ENCODE measurements around the gene SELENON.

DNA sequence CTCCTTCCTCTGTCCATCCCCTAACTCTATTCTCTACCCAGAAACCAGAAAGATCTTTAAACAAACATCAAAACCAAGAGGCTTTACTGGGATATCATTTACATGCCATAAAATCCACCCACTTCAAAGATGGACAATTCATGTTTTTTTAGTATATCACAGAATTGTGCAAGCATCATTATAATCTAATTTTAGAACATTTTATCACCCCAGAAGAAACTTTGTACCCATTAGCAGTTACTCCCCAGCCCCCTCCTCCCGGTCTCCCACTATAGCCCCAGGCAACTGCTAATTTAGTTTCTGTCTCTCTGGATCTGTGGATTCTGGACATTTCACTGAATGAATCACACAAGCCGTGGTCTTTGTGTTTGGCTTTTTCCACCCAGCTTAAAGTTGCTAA is 4.8 kb upstream of the SELENON start:
- TF ChIP-seq, protein P1, sequence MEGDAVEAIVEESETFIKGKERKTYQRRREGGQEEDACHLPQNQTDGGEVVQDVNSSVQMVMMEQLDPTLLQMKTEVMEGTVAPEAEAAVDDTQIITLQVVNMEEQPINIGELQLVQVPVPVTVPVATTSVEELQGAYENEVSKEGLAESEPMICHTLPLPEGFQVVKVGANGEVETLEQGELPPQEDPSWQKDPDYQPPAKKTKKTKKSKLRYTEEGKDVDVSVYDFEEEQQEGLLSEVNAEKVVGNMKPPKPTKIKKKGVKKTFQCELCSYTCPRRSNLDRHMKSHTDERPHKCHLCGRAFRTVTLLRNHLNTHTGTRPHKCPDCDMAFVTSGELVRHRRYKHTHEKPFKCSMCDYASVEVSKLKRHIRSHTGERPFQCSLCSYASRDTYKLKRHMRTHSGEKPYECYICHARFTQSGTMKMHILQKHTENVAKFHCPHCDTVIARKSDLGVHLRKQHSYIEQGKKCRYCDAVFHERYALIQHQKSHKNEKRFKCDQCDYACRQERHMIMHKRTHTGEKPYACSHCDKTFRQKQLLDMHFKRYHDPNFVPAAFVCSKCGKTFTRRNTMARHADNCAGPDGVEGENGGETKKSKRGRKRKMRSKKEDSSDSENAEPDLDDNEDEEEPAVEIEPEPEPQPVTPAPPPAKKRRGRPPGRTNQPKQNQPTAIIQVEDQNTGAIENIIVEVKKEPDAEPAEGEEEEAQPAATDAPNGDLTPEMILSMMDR (IDR thresholded peaks at IDR 0.05; ENCODE audit: poor library complexity): no peak
- TF ChIP-seq EZH2phosphoT487 (IDR thresholded peaks at IDR 0.05; ENCODE audit: low read depth, severe bottlenecking, unreplicated experiment) (no peak), EZH2 (IDR thresholded peaks at IDR 0.05; ENCODE audit: borderline replicate concordance) (no peak)

Measured in hepatocyte (in vitro differentiated cells).